Ishikawa (cell line): ENCODE data around the gene TRRAP.

Experiments
- CEBPB ChIP-seq: IDR thresholded peaks from 2 replicates; pipeline ENCODE4 v1.6.1; 2012
- EGR1 ChIP-seq: IDR thresholded peaks from 2 replicates; pipeline ENCODE4 v1.6.1; 2012
- EP300 ChIP-seq: IDR thresholded peaks from 2 replicates; pipeline ENCODE4 v1.6.1; 2012; ENCODE audit warnings: borderline replicate concordance
- MAX ChIP-seq: IDR thresholded peaks from 2 replicates; pipeline ENCODE4 v1.6.1; 2012
- NFIC ChIP-seq: IDR thresholded peaks from 2 replicates; pipeline ENCODE4 v1.6.1; 2012
- RAD21 ChIP-seq: IDR thresholded peaks from 2 replicates; pipeline ENCODE4 v1.6.1; 2012; ENCODE audit warnings: low read depth
- REST ChIP-seq: IDR thresholded peaks from 2 replicates; pipeline ENCODE4 v1.6.1; 2012; ENCODE audit warnings: low read depth, mild to moderate bottlenecking
- TCF12 ChIP-seq: IDR thresholded peaks from 2 replicates; pipeline ENCODE4 v1.6.1; 2012; ENCODE audit warnings: low read depth
- TEAD4 ChIP-seq: IDR thresholded peaks from 2 replicates; pipeline ENCODE4 v1.6.1; 2012
- YY1 ChIP-seq: IDR thresholded peaks from 2 replicates; pipeline ENCODE4 v1.6.1; 2012; ENCODE audit warnings: low read depth

- TF ChIP-seq EGR1 (no peak), EP300 (no peak), CEBPB (no peak), REST (no peak), TCF12 (no peak), NFIC (no peak), YY1 (no peak), MAX (no peak), TEAD4 (no peak), RAD21 (no peak)
Observed at GRCh38 chr7:98969386-98969785, 91.1 kb downstream of the TRRAP start.
